WTC11 (cell line): ENCODE results near the gene DUSP21.

Experiments
- CBFB ChIP-seq: sonication (generic); formaldehyde crosslinking; IDR thresholded peaks from 2 replicates; pipeline ENCODE4 v1.8.1; 2022; ENCODE audit warnings: mild to moderate bottlenecking, low read depth, missing genetic modification reagents
- ESRRA ChIP-seq: sonication (generic); formaldehyde crosslinking; IDR thresholded peaks from 2 replicates; pipeline ENCODE4 v1.8.1; 2022; ENCODE audit warnings: mild to moderate bottlenecking, missing genetic modification reagents, borderline replicate concordance
- TF ChIP-seq, protein P1 (sequence below): sonication (generic); formaldehyde crosslinking; IDR thresholded peaks from 2 replicates; pipeline ENCODE4 v1.8.0; 2023; ENCODE audit warnings: missing genetic modification reagents, mild to moderate bottlenecking, borderline replicate concordance
- TF ChIP-seq, protein P2 (sequence below): sonication (generic); formaldehyde crosslinking; IDR thresholded peaks from 2 replicates; pipeline ENCODE4 v1.8.1; 2023; ENCODE audit warnings: mild to moderate bottlenecking, missing genetic modification reagents
- TF ChIP-seq, protein P3 (sequence below): sonication (generic); formaldehyde crosslinking; conservative IDR thresholded peaks from 2 replicates; pipeline ENCODE4 v1.8.1; 2023; ENCODE audit warnings: mild to moderate bottlenecking, low read depth, missing genetic modification reagents, moderate library complexity

DNA sequence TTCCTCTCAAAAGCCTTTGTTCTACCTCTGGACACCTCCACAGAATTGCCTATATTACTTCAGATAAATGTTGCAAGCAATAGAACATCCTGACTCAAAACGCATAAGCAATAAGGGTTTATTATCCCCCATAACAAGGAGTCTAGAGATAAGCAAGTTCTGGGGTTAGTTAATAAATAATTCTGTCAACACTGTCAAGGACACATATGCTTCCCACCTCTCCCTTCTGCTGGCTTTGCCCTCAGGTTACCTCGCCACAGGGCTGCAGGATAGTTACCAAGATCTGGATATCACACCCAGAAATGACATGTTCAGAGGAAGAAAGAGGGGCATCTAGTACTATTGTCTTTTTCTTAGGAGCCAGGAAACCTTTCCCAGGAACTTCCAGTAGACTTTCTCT, 14.0 kb upstream of the DUSP21 start:
- TF ChIP-seq, protein P1, sequence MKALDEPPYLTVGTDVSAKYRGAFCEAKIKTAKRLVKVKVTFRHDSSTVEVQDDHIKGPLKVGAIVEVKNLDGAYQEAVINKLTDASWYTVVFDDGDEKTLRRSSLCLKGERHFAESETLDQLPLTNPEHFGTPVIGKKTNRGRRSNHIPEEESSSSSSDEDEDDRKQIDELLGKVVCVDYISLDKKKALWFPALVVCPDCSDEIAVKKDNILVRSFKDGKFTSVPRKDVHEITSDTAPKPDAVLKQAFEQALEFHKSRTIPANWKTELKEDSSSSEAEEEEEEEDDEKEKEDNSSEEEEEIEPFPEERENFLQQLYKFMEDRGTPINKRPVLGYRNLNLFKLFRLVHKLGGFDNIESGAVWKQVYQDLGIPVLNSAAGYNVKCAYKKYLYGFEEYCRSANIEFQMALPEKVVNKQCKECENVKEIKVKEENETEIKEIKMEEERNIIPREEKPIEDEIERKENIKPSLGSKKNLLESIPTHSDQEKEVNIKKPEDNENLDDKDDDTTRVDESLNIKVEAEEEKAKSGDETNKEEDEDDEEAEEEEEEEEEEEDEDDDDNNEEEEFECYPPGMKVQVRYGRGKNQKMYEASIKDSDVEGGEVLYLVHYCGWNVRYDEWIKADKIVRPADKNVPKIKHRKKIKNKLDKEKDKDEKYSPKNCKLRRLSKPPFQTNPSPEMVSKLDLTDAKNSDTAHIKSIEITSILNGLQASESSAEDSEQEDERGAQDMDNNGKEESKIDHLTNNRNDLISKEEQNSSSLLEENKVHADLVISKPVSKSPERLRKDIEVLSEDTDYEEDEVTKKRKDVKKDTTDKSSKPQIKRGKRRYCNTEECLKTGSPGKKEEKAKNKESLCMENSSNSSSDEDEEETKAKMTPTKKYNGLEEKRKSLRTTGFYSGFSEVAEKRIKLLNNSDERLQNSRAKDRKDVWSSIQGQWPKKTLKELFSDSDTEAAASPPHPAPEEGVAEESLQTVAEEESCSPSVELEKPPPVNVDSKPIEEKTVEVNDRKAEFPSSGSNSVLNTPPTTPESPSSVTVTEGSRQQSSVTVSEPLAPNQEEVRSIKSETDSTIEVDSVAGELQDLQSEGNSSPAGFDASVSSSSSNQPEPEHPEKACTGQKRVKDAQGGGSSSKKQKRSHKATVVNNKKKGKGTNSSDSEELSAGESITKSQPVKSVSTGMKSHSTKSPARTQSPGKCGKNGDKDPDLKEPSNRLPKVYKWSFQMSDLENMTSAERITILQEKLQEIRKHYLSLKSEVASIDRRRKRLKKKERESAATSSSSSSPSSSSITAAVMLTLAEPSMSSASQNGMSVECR: no peak
- TF ChIP-seq, protein P2, sequence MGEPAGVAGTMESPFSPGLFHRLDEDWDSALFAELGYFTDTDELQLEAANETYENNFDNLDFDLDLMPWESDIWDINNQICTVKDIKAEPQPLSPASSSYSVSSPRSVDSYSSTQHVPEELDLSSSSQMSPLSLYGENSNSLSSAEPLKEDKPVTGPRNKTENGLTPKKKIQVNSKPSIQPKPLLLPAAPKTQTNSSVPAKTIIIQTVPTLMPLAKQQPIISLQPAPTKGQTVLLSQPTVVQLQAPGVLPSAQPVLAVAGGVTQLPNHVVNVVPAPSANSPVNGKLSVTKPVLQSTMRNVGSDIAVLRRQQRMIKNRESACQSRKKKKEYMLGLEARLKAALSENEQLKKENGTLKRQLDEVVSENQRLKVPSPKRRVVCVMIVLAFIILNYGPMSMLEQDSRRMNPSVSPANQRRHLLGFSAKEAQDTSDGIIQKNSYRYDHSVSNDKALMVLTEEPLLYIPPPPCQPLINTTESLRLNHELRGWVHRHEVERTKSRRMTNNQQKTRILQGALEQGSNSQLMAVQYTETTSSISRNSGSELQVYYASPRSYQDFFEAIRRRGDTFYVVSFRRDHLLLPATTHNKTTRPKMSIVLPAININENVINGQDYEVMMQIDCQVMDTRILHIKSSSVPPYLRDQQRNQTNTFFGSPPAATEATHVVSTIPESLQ: no peak
- no peak for TF ChIP-seq ESRRA (CRISPR knock-in tag)
- no peak for TF ChIP-seq CBFB (CRISPR knock-in tag)
- TF ChIP-seq, protein P3, sequence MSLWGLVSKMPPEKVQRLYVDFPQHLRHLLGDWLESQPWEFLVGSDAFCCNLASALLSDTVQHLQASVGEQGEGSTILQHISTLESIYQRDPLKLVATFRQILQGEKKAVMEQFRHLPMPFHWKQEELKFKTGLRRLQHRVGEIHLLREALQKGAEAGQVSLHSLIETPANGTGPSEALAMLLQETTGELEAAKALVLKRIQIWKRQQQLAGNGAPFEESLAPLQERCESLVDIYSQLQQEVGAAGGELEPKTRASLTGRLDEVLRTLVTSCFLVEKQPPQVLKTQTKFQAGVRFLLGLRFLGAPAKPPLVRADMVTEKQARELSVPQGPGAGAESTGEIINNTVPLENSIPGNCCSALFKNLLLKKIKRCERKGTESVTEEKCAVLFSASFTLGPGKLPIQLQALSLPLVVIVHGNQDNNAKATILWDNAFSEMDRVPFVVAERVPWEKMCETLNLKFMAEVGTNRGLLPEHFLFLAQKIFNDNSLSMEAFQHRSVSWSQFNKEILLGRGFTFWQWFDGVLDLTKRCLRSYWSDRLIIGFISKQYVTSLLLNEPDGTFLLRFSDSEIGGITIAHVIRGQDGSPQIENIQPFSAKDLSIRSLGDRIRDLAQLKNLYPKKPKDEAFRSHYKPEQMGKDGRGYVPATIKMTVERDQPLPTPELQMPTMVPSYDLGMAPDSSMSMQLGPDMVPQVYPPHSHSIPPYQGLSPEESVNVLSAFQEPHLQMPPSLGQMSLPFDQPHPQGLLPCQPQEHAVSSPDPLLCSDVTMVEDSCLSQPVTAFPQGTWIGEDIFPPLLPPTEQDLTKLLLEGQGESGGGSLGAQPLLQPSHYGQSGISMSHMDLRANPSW (CRISPR knock-in tag): no peak
